WI38 (cell line): ENCODE results near the gene SHB.

Experiments used
- H3K4me3 ChIP-seq: 2 replicates; pipeline ENCODE4 v1.5.1; 2011; ENCODE audit warnings: low read depth, mild to moderate bottlenecking, control low read depth, low read length
- TF ChIP-seq, protein P1 (sequence below): IDR thresholded peaks from 2 replicates; pipeline ENCODE4 v1.5.1; 2012; ENCODE audit warnings: low read depth, mild to moderate bottlenecking, control low read depth, low read length

Gene SHB

DNA sequence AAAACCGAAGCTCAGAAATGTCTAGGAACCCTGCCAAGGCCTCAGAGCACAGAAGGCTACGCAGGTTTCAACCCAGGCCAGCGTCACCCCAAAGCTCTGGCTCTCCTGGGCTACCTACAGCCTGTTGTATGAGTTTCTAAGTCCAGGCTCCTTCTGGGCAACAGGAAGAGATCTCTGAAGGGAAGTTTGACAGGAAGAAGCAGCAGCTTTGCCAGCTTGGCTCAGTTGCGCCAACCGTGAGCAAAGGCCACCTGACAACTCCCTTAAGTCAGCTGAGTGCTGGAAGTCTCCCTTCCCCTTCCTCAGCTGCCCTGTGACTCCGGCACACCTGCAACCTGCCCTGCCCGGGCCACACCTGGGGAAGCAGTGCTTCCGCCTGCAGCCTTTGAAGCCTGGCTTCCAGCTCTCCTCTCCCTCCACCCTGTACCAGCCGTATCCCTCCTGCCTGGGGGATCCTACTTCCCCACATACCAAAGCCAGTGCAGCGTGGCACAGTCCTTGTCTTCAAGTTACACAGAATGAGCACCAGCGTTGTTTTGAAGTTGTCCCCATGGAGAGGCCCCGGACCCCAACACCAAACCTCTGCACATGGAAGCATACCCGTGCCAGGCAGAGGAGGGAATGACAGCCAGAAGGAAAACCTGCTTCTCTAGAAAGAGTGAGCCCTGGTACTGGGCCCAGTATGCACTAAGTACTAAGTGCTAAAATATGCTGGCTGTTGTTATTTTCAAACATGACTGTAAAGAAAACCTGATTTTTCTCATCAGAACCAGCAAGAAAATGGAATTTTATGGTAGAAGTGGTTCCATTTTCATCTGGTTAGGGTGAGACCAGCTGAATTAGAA, 36.5 kb downstream of the SHB start:
- TF ChIP-seq, protein P1, sequence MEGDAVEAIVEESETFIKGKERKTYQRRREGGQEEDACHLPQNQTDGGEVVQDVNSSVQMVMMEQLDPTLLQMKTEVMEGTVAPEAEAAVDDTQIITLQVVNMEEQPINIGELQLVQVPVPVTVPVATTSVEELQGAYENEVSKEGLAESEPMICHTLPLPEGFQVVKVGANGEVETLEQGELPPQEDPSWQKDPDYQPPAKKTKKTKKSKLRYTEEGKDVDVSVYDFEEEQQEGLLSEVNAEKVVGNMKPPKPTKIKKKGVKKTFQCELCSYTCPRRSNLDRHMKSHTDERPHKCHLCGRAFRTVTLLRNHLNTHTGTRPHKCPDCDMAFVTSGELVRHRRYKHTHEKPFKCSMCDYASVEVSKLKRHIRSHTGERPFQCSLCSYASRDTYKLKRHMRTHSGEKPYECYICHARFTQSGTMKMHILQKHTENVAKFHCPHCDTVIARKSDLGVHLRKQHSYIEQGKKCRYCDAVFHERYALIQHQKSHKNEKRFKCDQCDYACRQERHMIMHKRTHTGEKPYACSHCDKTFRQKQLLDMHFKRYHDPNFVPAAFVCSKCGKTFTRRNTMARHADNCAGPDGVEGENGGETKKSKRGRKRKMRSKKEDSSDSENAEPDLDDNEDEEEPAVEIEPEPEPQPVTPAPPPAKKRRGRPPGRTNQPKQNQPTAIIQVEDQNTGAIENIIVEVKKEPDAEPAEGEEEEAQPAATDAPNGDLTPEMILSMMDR = no peak
- no peak overlapping the region for H3K4me3 ChIP-seq

- no peak overlapping the region for H3K4me3 ChIP-seq
- TF ChIP-seq, protein P1 = no peak
Observed at GRCh38 chr9:38031594-38031993, 37.4 kb downstream of the SHB start.

GRCh38 chr9:38030658-38031057, 38.4 kb downstream of the SHB start:
- H3K4me3 ChIP-seq = no peak overlapping the region
- TF ChIP-seq, protein P1 = no peak

DNA sequence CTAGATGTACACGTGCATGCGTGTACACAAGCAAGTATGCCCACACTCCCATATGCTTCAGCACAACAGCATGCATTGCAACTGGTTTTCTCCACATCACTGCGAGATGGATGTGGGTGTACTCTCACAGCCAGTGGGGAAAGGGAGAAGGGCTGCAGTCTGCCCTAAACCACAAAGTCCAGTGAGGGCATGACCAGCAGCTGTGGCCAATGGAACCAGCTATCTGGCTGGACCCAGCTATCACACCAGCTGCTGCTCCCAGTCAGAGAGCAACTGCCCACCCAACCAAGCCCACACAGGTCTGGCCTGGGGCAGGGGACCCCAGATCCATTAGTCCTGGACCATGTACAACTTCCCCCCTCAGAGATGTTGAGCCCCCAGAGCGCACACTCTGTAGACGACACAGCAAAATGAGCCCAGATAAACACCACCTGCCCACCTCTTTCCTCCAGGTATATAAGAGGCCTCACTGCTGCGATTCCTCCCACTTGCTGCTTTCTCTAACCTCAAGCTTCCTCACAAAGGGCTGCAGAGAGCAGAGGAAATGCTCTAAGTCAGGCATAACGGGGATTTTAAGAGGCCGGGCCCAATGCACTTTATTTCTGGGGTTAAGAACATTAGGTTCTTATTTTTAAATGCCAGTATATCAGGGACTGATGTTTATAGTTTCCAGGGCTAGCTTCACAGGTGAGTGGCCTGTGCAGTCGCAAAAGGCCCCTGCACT, 39.0 kb downstream of the SHB start:
- H3K4me3 ChIP-seq = no peak overlapping the region
- TF ChIP-seq, protein P1 = no peak

- no peak overlapping the region for H3K4me3 ChIP-seq
- TF ChIP-seq, protein P1 = no peak
Observed at GRCh38 chr9:38027714-38028113, 41.3 kb downstream of the SHB start.

DNA sequence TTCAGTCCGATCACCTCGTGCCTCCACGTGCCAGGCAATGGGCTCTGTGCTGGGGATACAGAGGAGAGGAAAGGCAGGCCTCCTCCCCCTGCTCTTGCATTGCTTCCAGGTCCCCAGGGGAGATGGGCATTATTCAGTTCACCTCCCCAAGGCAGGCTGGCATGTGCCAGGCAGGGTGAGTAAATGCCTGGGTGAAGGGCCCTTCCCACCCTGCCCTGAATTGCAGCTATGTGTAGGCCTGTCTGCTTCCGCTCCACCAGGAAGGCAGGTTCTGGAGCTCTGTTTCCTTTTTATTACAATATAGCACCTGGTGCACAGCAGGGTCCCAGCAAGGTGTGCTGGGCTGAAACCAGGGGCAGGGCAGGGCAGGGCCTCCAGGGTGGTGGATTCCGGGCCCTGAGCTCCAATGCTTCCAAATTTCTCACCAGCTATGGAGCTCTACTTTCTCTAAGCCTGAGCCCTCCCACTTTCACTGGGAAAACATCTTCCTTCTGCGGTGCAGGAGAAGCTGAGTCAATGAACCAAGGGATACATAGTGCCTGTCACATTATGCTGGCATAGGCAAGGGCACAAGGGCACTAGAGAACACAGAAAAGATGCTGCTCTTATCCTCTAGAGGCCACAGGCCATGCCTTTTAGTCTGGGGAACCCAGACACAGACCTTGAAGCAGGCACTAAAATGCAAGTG, 42.0 kb downstream of the SHB start:
- peak overlapping the region; percentile 33 for H3K4me3 ChIP-seq
- TF ChIP-seq, protein P1 = no peak
